A673 (cell line): Measurements from ENCODE around the gene MICAL3. TPM values are rescaled to one million over a fixed set of nuclear protein-coding genes. Genes with fewer than 3 reads are reported as not detected.

ENCODE experiments used
- BruUV-seq: library from RNA; stranded (reverse); fragments of 400-500 nt; replicated peaks from 2 replicates; lab custom pipeline; 2021; lab: Mats Ljungman, UMichigan
- CTCF ChIA-PET: fragments of 300-600 bp; sonication (Branson Sonifier 250); formaldehyde crosslinking; loops from one replicate; lab custom pipeline; 2022; ENCODE audit warnings: antibody characterized with exemption; lab: Charles Lee
- POLR2A ChIA-PET: fragments of 300-600 bp; sonication (Branson Sonifier 250); formaldehyde crosslinking; loops from one replicate; lab custom pipeline; 2022; ENCODE audit warnings: antibody characterized with exemption; ENCODE audit not compliant: low non-redundant PET; lab: Charles Lee
- DNase-seq: peaks from one replicate; pipeline ENCODE4 v3.0.0-alpha.2; 2015; ENCODE audit warnings: low spot score
- H3K27ac ChIP-seq: fragments of 200-600 bp; sonication (generic); 2 replicates; pipeline ENCODE4 v1.5.1; 2016; ENCODE audit warnings: mixed run types, low read depth, mild to moderate bottlenecking, mixed read lengths, antibody characterized with exemption, low read length; ENCODE audit not compliant: poor library complexity, severe bottlenecking
- H3K27me3 ChIP-seq: fragments of 200-600 bp; sonication (generic); replicated peaks from 2 replicates; pipeline ENCODE4 v1.6.1; 2017; ENCODE audit warnings: mixed run types, low read depth, mild to moderate bottlenecking, mixed read lengths, antibody characterized with exemption, low read length; ENCODE audit not compliant: insufficient read depth, poor library complexity
- H3K36me3 ChIP-seq: fragments of 200-600 bp; sonication (generic); 2 replicates; pipeline ENCODE4 v1.6.1; 2016; ENCODE audit warnings: mixed run types, mild to moderate bottlenecking, mixed read lengths, antibody characterized with exemption, low read length; ENCODE audit not compliant: insufficient read depth, poor library complexity, severe bottlenecking
- H3K4me1 ChIP-seq: fragments of 200-600 bp; sonication (generic); 2 replicates; pipeline ENCODE4 v1.6.1; 2017; ENCODE audit warnings: mixed run types, mild to moderate bottlenecking, mixed read lengths, antibody characterized with exemption, low read length; ENCODE audit not compliant: insufficient read depth, poor library complexity, severe bottlenecking
- H3K4me3 ChIP-seq: fragments of 200-600 bp; sonication (generic); 2 replicates; pipeline ENCODE4 v1.5.1; 2016; ENCODE audit warnings: low read depth, mixed run types, mild to moderate bottlenecking, mixed read lengths, low read length; ENCODE audit not compliant: poor library complexity, severe bottlenecking
- H3K9me3 ChIP-seq: fragments of 200-600 bp; sonication (generic); 2 replicates; pipeline ENCODE4 v1.6.1; 2016; ENCODE audit warnings: mixed run types, low read depth, mild to moderate bottlenecking, mixed read lengths, antibody characterized with exemption, low read length; ENCODE audit not compliant: poor library complexity, severe bottlenecking
- EZH2 ChIP-seq: fragments of 200-600 bp; sonication (generic); IDR thresholded peaks from 2 replicates; pipeline ENCODE4 v1.6.1; 2017; ENCODE audit warnings: borderline replicate concordance, low read depth, mild to moderate bottlenecking, mixed read lengths, antibody characterized with exemption, low read length; ENCODE audit not compliant: poor library complexity, severe bottlenecking
- intact Hi-C: fragments of 100-400 bp; cut with micrococcal nuclease; formaldehyde crosslinking; loops from one replicate; pipeline ENCODE4 v1.10.0; 2022; ENCODE audit not compliant: unreplicated experiment
- total RNA-seq: library from RNA; stranded (reverse); gene quantifications from 2 replicates; pipeline ENCODE4 v1.2.3, GENCODE V29; 2021
- TF ChIP-seq, protein P1 (sequence below): fragments of 300-800, 200-600 bp; sonication (generic); conservative IDR thresholded peaks from 2 replicates; pipeline ENCODE4 v1.5.1; 2017; ENCODE audit warnings: low read depth, mild to moderate bottlenecking, antibody characterized with exemption, low read length, moderate library complexity, mixed read lengths

The MICAL3 gene
- total RNA-seq, 1 experiment from 2014 or later: 63.6 TPM

DNA sequence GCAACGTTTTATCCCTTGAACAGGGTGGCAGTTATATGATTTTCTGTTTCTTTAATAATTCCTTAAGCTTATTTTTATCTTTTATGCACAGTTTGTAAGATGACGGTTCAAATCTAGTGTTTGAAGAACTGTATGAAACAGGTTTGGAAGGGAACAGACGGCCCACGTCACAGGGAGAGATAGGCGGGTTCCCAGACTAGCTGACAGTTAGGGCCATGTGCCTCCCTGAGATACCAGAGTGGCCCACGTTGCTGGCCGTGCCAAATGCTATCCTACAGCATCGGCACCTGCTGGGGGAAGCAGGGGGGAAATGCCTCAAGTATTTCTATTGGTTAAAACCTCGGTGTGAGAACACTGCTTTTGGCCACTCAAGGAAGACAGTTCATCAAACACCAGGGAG lies 199.9 kb downstream of the MICAL3 start:
- Histone ChIP-seq H3K36me3 (peaks cover 6% of the 10 kb centered on the region), H3K27me3 (no peaks in the 10 kb centered on the region), H3K27ac (no peak overlapping the region), H3K9me3 (no peaks in the 10 kb centered on the region), H3K4me1 (no peaks in the 10 kb centered on the region), H3K4me3 (no peak overlapping the region)
- CTCF ChIA-PET: no interaction called here
- intact Hi-C loops: no loop called here
- TF ChIP-seq, protein P1, sequence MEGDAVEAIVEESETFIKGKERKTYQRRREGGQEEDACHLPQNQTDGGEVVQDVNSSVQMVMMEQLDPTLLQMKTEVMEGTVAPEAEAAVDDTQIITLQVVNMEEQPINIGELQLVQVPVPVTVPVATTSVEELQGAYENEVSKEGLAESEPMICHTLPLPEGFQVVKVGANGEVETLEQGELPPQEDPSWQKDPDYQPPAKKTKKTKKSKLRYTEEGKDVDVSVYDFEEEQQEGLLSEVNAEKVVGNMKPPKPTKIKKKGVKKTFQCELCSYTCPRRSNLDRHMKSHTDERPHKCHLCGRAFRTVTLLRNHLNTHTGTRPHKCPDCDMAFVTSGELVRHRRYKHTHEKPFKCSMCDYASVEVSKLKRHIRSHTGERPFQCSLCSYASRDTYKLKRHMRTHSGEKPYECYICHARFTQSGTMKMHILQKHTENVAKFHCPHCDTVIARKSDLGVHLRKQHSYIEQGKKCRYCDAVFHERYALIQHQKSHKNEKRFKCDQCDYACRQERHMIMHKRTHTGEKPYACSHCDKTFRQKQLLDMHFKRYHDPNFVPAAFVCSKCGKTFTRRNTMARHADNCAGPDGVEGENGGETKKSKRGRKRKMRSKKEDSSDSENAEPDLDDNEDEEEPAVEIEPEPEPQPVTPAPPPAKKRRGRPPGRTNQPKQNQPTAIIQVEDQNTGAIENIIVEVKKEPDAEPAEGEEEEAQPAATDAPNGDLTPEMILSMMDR: no peak
- TF ChIP-seq EZH2: no peak
- no peak for DNase-seq
- no TSS peak for BruUV-seq
- POLR2A ChIA-PET: no interaction called here

DNA sequence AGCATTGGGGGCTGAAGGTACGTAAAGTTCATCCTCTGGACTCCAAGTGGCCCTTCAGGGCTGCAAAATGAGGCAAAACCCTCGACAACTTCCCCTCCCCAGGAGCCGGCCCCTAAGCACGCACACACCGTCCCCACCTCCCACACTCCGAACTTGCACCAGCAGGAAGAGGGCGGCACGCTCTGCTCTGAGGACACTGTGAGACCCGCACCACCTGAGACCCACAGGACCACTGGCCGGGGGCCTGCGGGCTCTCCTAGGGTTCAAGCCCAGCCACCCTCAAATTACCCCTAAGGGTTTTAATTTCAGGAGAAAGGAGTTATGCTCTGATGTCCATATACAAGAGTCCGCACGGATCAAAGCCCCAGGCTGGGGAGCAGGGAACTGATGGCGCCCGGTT lies 200.4 kb downstream of the MICAL3 start:
- Histone ChIP-seq H3K27ac (no peak overlapping the region), H3K4me1 (no peaks in the 10 kb centered on the region), H3K9me3 (no peaks in the 10 kb centered on the region), H3K4me3 (no peak overlapping the region), H3K36me3 (peaks cover 6% of the 10 kb centered on the region), H3K27me3 (no peaks in the 10 kb centered on the region)
- intact Hi-C loops: no loop called here
- POLR2A ChIA-PET: no interaction called here
- DNase-seq: no peak
- no TSS peak for BruUV-seq
- CTCF ChIA-PET: no interaction called here
- TF ChIP-seq, protein P1: no peak
- TF ChIP-seq EZH2: no peak

DNA sequence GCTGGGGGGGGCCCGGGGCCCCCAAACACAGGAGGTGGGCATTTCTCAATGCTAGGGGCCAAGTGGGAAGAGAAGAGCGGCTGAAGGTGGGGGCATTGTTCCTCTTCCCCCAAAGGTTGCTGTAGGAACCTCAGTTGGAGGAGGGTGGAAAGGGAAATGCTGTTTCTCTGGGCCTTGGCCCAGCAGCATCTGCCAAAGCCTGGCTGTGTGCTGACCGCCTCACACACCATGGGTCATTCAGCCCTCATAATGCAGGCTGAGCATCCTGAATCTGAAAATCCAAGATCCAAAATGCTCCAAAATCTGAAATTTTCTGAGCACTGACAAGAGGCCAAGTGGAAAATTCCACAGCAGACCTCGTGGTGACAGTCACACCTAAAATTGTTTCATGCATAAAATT lies 201.1 kb downstream of the MICAL3 start:
- H3K27ac ChIP-seq: no peak overlapping the region
- no TSS peak for BruUV-seq
- TF ChIP-seq, protein P1: no peak
- TF ChIP-seq EZH2: no peak
- H3K36me3 ChIP-seq: peaks cover 6% of the 10 kb centered on the region
- intact Hi-C loops: no loop called here
- DNase-seq: no peak
- POLR2A ChIA-PET: no interaction called here
- H3K4me1 ChIP-seq: no peaks in the 10 kb centered on the region
- H3K27me3 ChIP-seq: no peaks in the 10 kb centered on the region
- no peaks in the 10 kb centered on the region for H3K9me3 ChIP-seq
- CTCF ChIA-PET: no interaction called here
- no peak overlapping the region for H3K4me3 ChIP-seq
